ENCODE results near the gene EXOSC10.

Gene EXOSC10

GRCh38 chr1:11144570-11145256, 45.0 kb upstream of the EXOSC10 start (continued):
- TF ChIP-seq, protein P1, sequence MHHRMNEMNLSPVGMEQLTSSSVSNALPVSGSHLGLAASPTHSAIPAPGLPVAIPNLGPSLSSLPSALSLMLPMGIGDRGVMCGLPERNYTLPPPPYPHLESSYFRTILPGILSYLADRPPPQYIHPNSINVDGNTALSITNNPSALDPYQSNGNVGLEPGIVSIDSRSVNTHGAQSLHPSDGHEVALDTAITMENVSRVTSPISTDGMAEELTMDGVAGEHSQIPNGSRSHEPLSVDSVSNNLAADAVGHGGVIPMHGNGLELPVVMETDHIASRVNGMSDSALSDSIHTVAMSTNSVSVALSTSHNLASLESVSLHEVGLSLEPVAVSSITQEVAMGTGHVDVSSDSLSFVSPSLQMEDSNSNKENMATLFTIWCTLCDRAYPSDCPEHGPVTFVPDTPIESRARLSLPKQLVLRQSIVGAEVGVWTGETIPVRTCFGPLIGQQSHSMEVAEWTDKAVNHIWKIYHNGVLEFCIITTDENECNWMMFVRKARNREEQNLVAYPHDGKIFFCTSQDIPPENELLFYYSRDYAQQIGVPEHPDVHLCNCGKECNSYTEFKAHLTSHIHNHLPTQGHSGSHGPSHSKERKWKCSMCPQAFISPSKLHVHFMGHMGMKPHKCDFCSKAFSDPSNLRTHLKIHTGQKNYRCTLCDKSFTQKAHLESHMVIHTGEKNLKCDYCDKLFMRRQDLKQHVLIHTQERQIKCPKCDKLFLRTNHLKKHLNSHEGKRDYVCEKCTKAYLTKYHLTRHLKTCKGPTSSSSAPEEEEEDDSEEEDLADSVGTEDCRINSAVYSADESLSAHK (tag by site-specific recombination; IDR thresholded peaks at IDR 0.05) = no peak
- TF ChIP-seq ZNF561 (tag by site-specific recombination; IDR thresholded peaks at IDR 0.05; ENCODE audit: borderline replicate concordance) (no peak), MYNN (tag by site-specific recombination; IDR thresholded peaks at IDR 0.05; ENCODE audit: borderline replicate concordance) (no peak), ZBTB21 (tag by site-specific recombination; IDR thresholded peaks at IDR 0.05) (no peak), ZNF169 (tag by site-specific recombination; IDR thresholded peaks at IDR 0.05) (no peak), ZNF621 (tag by site-specific recombination; IDR thresholded peaks at IDR 0.05) (no peak), ZNF214 (tag by site-specific recombination; IDR thresholded peaks at IDR 0.05; ENCODE audit: borderline replicate concordance) (no peak)

GRCh38 chr1:11143907-11144306, 44.2 kb upstream of the EXOSC10 start:
- Histone ChIP-seq H3K36me3 (ENCODE audit: control insufficient read depth in 2 of 2, insufficient read depth in 1 of 2, low read length in 2 of 2) (peaks cover 19 to 88% of the 10 kb centered on the region in 2 experiments; a peak in 2 of 3 replicates), H3K9me3 (ENCODE audit: control insufficient read depth, insufficient read depth, low read depth, low read length) (no peaks in the 10 kb centered on the region), H3K4me1 (ENCODE audit: control insufficient read depth, insufficient read depth, low read length) (no peaks in the 10 kb centered on the region), H3K4me3 (ENCODE audit: low read depth, low read length) (no peak overlapping the region), H3K27ac (ENCODE audit: extremely low read depth, low read depth, low read length) (no peak overlapping the region)
- POLR2A ChIA-PET = no interaction called here
- CTCF ChIA-PET = interaction anchor here (0.8 to 1.1 kb wide), 2 partner anchors 98 to 106 kb away, joined by 3 to 8 read pairs; no protein-coding TSS in a partner anchor
- TF ChIP-seq ZNF530 (tag by site-specific recombination; IDR thresholded peaks at IDR 0.05; ENCODE audit: low read depth) (no peak), ZNF48 (tag by site-specific recombination; IDR thresholded peaks at IDR 0.05) (no peak), ZXDB (tag by site-specific recombination; IDR thresholded peaks at IDR 0.05) (no peak), ZNF777 (tag by site-specific recombination; IDR thresholded peaks at IDR 0.05; ENCODE audit: borderline replicate concordance) (no peak), ZNF658 (tag by site-specific recombination; IDR thresholded peaks at IDR 0.05) (no peak), YY1 (tag by site-specific recombination; IDR thresholded peaks at IDR 0.05) (no peak), ZFHX2 (tag by site-specific recombination; conservative IDR thresholded peaks at IDR 0.05) (no peak), ZNF660 (tag by site-specific recombination; IDR thresholded peaks at IDR 0.05) (no peak), ZNF223 (tag by site-specific recombination; IDR thresholded peaks at IDR 0.05) (no peak), IKZF3 (tag by site-specific recombination; IDR thresholded peaks at IDR 0.05) (no peak), GLI4 (tag by site-specific recombination; IDR thresholded peaks at IDR 0.05) (no peak), ZNF449 (tag by site-specific recombination; IDR thresholded peaks at IDR 0.05) (no peak), ZBTB26 (tag by site-specific recombination; optimal IDR thresholded peaks at IDR 0.05) (no peak), BCL11B (tag by site-specific recombination; IDR thresholded peaks at IDR 0.05; ENCODE audit: low read depth) (no peak), ZNF624 (tag by site-specific recombination; IDR thresholded peaks at IDR 0.05) (no peak), ELK4 (IDR thresholded peaks at IDR 0.05; ENCODE audit: borderline replicate concordance, low read depth, low read length) (no peak)
- TF ChIP-seq, protein P2, sequence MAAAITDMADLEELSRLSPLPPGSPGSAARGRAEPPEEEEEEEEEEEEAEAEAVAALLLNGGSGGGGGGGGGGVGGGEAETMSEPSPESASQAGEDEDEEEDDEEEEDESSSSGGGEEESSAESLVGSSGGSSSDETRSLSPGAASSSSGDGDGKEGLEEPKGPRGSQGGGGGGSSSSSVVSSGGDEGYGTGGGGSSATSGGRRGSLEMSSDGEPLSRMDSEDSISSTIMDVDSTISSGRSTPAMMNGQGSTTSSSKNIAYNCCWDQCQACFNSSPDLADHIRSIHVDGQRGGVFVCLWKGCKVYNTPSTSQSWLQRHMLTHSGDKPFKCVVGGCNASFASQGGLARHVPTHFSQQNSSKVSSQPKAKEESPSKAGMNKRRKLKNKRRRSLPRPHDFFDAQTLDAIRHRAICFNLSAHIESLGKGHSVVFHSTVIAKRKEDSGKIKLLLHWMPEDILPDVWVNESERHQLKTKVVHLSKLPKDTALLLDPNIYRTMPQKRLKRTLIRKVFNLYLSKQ (tag by site-specific recombination; IDR thresholded peaks at IDR 0.05; ENCODE audit: borderline replicate concordance) = no peak
- TF ChIP-seq, protein P3, sequence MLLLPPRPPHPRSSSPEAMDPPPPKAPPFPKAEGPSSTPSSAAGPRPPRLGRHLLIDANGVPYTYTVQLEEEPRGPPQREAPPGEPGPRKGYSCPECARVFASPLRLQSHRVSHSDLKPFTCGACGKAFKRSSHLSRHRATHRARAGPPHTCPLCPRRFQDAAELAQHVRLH (tag by site-specific recombination; IDR thresholded peaks at IDR 0.05) = no peak

Data from HEK293 (cell line).